Coronary artery (tissue), 2 donors: ENCODE results near the gene CPLX1.

Source experiments
- DNase-seq: peaks from one replicate; pipeline ENCODE4 v3.0.0-alpha.2; 2017; ENCODE audit warnings: low spot score
- H3K27ac ChIP-seq, 2 donors: fragments of 200-600 bp; sonication (generic); one replicate each; pipeline ENCODE4 v1.5.1; 2016 to 2019
- H3K4me3 ChIP-seq: fragments of 200-600 bp; sonication (generic); 2 replicates; pipeline ENCODE4 v1.5.1; 2016; ENCODE audit warnings: mild to moderate bottlenecking, moderate library complexity
- TF ChIP-seq, protein P1 (sequence below): fragments of 200-600 bp; sonication (generic); IDR thresholded peaks from one replicate; pipeline ENCODE4 v1.5.1; 2019; ENCODE audit warnings: antibody characterized with exemption

Gene CPLX1

DNA sequence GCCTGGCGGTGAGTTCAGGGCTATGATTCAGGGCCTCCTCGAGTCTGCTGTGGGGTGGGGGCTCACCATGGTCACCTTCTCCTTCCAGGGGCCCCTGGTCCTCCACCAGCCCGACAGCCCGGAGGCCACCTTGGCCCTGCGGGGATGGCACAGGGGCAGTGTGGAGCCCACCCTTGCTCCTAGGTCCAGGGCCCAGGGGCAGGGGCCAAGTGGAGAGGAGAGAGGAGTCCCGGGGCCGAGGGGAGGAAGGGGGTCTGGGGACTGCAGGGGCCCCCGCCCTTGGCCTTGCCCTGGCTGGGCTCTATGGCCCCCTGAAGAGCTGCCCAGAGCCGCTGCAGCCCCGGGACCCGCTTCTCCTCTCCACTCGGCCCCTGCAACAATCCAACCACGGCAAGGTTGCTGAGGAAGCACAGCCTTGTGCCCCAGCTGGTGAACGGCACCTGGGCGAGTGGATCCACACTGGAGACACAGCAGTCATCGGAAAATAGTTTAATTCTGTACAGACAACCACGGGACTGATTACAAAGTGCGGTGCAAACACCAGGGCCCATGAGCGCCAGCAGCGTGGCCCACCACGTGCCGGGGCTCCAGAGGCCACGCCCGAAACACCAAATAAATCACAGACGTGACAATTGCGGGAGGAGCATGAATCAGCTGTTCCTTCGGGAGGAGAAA lies 23.0 kb upstream of the CPLX1 start:
- H3K4me3 ChIP-seq, result no peak overlapping the region
- TF ChIP-seq, protein P1, sequence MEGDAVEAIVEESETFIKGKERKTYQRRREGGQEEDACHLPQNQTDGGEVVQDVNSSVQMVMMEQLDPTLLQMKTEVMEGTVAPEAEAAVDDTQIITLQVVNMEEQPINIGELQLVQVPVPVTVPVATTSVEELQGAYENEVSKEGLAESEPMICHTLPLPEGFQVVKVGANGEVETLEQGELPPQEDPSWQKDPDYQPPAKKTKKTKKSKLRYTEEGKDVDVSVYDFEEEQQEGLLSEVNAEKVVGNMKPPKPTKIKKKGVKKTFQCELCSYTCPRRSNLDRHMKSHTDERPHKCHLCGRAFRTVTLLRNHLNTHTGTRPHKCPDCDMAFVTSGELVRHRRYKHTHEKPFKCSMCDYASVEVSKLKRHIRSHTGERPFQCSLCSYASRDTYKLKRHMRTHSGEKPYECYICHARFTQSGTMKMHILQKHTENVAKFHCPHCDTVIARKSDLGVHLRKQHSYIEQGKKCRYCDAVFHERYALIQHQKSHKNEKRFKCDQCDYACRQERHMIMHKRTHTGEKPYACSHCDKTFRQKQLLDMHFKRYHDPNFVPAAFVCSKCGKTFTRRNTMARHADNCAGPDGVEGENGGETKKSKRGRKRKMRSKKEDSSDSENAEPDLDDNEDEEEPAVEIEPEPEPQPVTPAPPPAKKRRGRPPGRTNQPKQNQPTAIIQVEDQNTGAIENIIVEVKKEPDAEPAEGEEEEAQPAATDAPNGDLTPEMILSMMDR, result no peak
- H3K27ac ChIP-seq, result no peak overlapping the region
- DNase-seq, result no peak

DNA sequence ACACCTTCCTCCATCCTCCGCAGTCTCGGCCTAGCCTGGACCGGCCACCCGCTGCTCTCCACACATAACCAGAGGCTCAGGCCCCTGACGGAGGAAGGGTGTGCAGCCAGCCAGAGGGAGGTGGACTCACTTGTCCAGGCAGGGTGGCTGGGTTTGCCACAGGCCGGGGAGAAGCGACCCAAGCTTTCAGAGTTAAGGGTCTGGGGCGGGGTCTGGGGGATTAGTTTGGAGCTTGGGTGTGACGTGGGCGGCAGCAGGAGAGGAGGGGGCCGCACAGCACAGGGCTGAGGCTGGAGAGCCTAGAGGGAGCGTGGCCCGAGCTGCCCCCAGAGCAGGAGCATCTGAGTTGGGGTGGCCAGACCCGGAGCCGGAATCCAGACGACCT lies 22.4 kb upstream of the CPLX1 start:
- TF ChIP-seq, protein P1, result no peak
- Histone ChIP-seq H3K4me3 (no peak overlapping the region), H3K27ac (no peak overlapping the region)
- DNase-seq, result no peak

DNA sequence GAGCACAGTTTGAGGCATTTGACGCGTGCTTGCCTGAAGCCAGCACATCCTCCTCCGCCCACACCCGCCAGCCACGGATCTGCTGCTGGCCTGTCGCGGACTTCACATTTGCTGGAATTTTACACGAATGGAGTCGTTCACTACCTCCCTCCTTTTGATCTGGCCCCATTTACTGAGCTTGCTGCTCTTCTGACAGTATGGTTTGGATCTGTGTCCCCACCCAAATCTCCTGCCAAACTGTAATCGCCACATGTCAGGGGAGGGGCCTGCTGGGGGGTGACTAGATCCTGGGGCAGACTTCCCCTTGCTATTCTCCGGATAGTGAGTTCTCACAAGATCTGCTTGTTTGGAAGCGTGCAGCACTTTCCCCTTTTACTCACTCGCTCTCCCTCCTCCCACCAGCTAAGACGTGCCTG lies 19.9 kb upstream of the CPLX1 start:
- no peak overlapping the region for H3K27ac ChIP-seq
- DNase-seq, result no peak
- no peak overlapping the region for H3K4me3 ChIP-seq
- TF ChIP-seq, protein P1, result no peak

- no peak for DNase-seq
- Histone ChIP-seq H3K4me3 (no peak overlapping the region), H3K27ac (no peak overlapping the region)
- TF ChIP-seq, protein P1, result no peak
Observed at GRCh38 chr4:845233-845835, 19.4 kb upstream of the CPLX1 start.

DNA sequence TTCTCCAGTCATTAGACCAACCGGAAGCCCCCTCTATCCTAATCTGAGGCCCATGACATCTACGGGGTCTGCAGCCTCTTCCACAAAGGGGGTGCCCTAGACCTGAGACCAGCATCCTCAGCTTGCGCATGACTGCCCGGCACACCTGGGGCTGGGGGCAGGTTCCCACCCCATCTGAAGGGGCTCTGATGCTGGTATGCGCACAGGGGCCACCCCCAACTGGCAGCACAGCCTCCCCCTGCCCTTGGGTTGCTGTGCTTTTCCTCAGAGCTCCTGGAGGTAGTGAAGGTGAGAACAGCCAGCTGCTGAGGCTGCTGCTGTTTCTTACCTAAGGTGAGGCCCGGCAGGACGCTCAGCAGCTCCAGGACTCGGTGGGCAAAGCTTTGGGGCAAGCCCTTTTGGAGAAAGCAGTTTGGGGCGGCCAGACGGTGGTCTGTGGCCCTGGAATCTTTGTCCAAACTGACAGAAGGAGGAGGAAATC lies 18.9 kb upstream of the CPLX1 start:
- no peak for DNase-seq
- no peak overlapping the region for H3K4me3 ChIP-seq
- TF ChIP-seq, protein P1, result no peak
- no peak overlapping the region for H3K27ac ChIP-seq

DNA sequence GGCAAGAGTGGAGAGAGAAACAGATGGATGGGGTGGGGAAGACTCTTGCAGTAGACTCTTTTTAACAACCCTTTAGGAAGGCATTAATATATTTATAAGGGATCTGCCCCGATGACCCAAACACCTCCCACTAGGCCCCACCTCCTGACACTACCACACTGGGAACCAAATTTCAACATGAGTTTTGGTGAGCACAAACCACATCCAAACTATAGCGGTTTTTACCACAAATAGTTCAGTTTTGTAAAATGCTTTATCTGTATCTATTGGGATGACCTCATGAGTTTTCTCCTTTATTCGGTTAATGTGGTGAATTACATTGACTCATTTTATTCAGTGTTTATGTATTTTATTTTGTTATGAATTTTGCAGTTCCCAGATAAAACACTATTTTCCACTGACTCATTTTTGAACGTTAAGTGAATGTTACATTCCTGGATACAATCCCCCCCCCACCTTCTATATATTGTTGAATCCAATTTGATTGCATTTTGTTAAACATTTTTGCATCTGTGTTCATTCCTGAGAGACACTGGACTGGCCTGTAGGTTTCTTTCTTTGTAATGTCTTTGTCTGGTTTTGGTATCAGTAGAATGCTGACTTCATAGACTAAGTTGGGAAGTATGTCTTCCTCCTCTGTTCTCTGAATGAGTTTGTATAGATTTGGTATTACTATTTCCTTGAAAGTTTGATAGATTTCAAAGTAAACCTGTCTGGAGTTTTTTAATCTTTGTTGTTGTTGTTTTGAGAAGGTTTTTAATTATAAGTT lies 13.9 kb upstream of the CPLX1 start:
- Histone ChIP-seq H3K4me3 (no peak overlapping the region), H3K27ac (no peak overlapping the region)
- no peak for DNase-seq
- TF ChIP-seq, protein P1, result no peak
